ENCODE data around the gene STOML1.

STOML1 gene

DNA sequence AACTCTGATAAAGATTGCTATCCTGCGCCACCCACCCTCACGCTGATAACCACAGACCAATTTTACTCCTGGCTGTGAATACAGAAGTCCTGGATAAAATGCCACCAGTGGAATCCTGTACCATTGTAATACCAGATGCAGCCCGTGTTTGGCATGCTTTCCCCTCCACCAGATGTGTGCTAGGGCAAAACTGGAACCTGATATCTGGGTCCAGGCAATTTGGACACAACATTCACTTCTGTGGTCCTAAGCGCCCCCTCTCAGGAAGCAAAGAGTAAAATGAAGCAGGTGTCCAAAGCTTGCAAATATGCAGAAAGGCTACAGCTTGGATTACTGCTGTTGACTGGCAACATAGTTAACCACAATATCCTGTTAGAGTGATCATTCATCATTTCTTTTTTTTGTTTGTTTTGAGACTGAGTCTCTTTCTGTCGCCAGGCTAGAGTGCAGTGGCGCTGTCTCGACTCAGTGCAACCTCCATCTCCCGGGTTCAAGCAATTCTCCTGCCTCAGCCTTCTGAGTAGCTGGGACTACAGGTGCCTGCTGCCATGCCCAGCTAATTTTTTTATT, 33.0 kb downstream of the STOML1 start:
- H3K9ac ChIP-seq, result peak overlapping the region; percentile 12; the same call in 1 of the 2 replicates
- H3K4me2 ChIP-seq, result peak overlapping the region; percentile 50
- peaks cover 44% of the 10 kb centered on the region for H3K4me1 ChIP-seq (ENCODE audit: low read depth, poor library complexity, severe bottlenecking)
- TF ChIP-seq, protein P1, sequence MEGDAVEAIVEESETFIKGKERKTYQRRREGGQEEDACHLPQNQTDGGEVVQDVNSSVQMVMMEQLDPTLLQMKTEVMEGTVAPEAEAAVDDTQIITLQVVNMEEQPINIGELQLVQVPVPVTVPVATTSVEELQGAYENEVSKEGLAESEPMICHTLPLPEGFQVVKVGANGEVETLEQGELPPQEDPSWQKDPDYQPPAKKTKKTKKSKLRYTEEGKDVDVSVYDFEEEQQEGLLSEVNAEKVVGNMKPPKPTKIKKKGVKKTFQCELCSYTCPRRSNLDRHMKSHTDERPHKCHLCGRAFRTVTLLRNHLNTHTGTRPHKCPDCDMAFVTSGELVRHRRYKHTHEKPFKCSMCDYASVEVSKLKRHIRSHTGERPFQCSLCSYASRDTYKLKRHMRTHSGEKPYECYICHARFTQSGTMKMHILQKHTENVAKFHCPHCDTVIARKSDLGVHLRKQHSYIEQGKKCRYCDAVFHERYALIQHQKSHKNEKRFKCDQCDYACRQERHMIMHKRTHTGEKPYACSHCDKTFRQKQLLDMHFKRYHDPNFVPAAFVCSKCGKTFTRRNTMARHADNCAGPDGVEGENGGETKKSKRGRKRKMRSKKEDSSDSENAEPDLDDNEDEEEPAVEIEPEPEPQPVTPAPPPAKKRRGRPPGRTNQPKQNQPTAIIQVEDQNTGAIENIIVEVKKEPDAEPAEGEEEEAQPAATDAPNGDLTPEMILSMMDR (conservative IDR thresholded peaks at IDR 0.05; ENCODE audit: low read depth, low read length), result no peak; the same call in 1 of the 2 replicates
- H2AFZ ChIP-seq (ENCODE audit: low read depth), result peak overlapping the region; percentile 27; the same call in 1 of the 2 replicates
- H3K79me2 ChIP-seq (ENCODE audit: insufficient read depth, low read depth), result no peaks in the 10 kb centered on the region
- H3K36me3 ChIP-seq (ENCODE audit: insufficient read depth), result no peaks in the 10 kb centered on the region
- H3K27me3 ChIP-seq (ENCODE audit: insufficient read depth, low read depth), result no peaks in the 10 kb centered on the region
- no peak overlapping the region for H3K4me3 ChIP-seq (IDR thresholded peaks at IDR 0.05; ENCODE audit: insufficient read depth, low read depth, low read length)
- peak overlapping the region; percentile 70 for H3K27ac ChIP-seq
- no peaks in the 10 kb centered on the region for H4K20me1 ChIP-seq (ENCODE audit: insufficient read depth)

DNA sequence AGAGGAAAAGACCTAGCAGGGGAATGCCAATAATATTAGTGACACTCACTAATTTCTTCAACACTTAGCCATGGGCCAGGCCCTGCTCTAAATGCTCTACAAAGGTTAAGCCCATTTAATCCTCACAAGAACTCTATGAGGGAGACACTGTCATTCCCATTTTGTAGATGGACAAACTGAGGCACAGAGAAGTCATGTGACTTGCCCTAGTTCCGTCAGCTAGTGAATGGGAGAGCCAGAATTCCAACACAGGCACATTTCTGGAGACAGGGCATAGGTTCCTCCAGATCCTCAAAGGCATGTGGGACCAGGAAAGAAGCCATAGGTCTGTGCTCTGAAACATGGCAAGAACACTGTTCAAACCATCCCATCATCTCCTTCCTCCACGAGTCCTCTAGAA, 34.3 kb downstream of the STOML1 start:
- no peak overlapping the region for H2AFZ ChIP-seq (ENCODE audit: low read depth)
- no peaks in the 10 kb centered on the region for H4K20me1 ChIP-seq (ENCODE audit: insufficient read depth)
- H3K79me2 ChIP-seq (ENCODE audit: insufficient read depth, low read depth), result no peaks in the 10 kb centered on the region
- TF ChIP-seq, protein P1 (conservative IDR thresholded peaks at IDR 0.05; ENCODE audit: low read depth, low read length), result no peak
- no peak overlapping the region for H3K9ac ChIP-seq
- H3K27me3 ChIP-seq (ENCODE audit: insufficient read depth, low read depth), result no peaks in the 10 kb centered on the region
- no peak overlapping the region for H3K4me3 ChIP-seq (IDR thresholded peaks at IDR 0.05; ENCODE audit: insufficient read depth, low read depth, low read length)
- H3K4me1 ChIP-seq (ENCODE audit: low read depth, poor library complexity, severe bottlenecking), result peaks cover 38% of the 10 kb centered on the region
- no peaks in the 10 kb centered on the region for H3K36me3 ChIP-seq (ENCODE audit: insufficient read depth)
- no peak overlapping the region for H3K27ac ChIP-seq
- no peak overlapping the region for H3K4me2 ChIP-seq

DNA sequence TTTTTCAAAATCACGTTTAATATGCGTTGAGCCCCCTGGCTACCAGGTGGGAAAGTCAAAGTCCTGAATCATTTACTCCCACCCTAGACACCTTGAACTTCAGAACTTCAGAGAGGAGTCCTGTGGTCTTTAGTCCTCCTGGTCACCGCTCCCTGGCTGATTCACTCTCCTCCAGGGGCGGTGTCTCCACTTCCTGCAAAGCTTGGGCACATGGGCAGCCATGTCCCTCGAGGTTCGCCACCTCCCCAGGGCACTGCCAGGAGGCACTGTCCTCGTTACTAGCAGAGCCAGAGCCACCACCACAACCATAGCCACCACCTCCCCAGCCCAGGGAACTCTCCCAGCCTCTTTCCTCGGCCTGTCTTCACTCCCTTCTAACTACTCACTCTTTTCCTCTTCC, 34.8 kb downstream of the STOML1 start:
- Histone ChIP-seq H2AFZ (ENCODE audit: low read depth) (no peak overlapping the region), H3K27ac (no peak overlapping the region), H3K4me1 (ENCODE audit: low read depth, poor library complexity, severe bottlenecking) (peaks cover 38% of the 10 kb centered on the region), H3K79me2 (ENCODE audit: insufficient read depth, low read depth) (no peaks in the 10 kb centered on the region), H3K36me3 (ENCODE audit: insufficient read depth) (no peaks in the 10 kb centered on the region), H4K20me1 (ENCODE audit: insufficient read depth) (no peaks in the 10 kb centered on the region), H3K9ac (no peak overlapping the region), H3K27me3 (ENCODE audit: insufficient read depth, low read depth) (no peaks in the 10 kb centered on the region), H3K4me2 (no peak overlapping the region), H3K4me3 (IDR thresholded peaks at IDR 0.05; ENCODE audit: insufficient read depth, low read depth, low read length) (no peak overlapping the region)
- TF ChIP-seq, protein P1 (conservative IDR thresholded peaks at IDR 0.05; ENCODE audit: low read depth, low read length), result no peak

DNA sequence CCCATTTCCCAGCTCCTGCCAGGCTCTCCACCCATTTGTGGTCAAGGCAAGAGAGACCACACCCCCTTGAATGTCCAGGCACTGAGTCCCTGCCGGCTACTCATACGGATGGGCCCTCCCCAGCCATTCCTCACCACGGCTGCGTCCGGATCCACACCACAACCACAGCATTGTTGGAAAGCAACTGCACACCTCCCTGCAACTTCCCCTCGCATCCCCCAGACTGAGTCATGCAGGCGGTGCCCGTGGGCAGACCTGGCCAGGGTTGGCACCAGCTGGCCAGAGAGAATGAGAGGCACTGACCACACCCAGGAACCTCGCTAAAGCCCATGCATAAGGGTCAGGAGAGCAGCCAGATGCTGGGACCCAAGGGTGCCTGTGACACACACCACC, 35.4 kb downstream of the STOML1 start:
- no peak overlapping the region for H3K27ac ChIP-seq
- H3K79me2 ChIP-seq (ENCODE audit: insufficient read depth, low read depth), result no peaks in the 10 kb centered on the region
- H3K36me3 ChIP-seq (ENCODE audit: insufficient read depth), result no peaks in the 10 kb centered on the region
- no peak overlapping the region for H3K9ac ChIP-seq
- H3K4me3 ChIP-seq (IDR thresholded peaks at IDR 0.05; ENCODE audit: insufficient read depth, low read depth, low read length), result no peak overlapping the region
- H3K4me2 ChIP-seq, result no peak overlapping the region
- peaks cover 38% of the 10 kb centered on the region for H3K4me1 ChIP-seq (ENCODE audit: low read depth, poor library complexity, severe bottlenecking)
- TF ChIP-seq, protein P1 (conservative IDR thresholded peaks at IDR 0.05; ENCODE audit: low read depth, low read length), result no peak
- no peaks in the 10 kb centered on the region for H3K27me3 ChIP-seq (ENCODE audit: insufficient read depth, low read depth)
- no peak overlapping the region for H2AFZ ChIP-seq (ENCODE audit: low read depth)
- H4K20me1 ChIP-seq (ENCODE audit: insufficient read depth), result no peaks in the 10 kb centered on the region
